ENCODE results near the gene CALR.

The CALR gene

DNA sequence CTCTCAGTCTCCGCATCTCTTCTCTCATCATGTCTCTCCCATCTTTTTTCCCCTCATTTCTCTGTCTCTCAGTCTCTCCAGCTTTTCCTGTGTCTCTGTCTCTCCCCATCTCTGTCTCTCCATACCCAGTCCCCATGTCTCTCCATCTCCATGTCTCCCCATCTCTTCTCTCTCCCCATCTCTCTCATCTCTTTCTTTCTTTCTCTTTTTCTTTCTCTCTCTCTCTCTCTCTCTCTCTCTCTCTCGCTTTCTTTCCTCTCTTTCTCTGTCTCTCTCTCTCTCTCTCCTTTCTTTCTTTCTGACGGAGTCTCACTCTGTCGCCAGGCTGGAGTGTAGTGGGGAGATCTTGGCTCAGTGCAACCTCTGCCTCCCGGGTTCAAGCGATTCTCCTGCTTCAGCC is 44.2 kb downstream of the CALR start:
- POLR2A ChIA-PET = interaction anchor here (1.0 kb wide), 1 partner anchor 31 kb away, joined by 3 read pairs; no protein-coding TSS in a partner anchor
- no peaks in the 10 kb centered on the region for H3K9me3 ChIP-seq (ENCODE audit: control extremely low read depth in 1 of 5, control insufficient read depth in 4 of 5, insufficient read depth in 2 of 5, low read depth in 1 of 5, low read length in 4 of 5)
- 95% methylated on average over 1 of the region's 6 CpGs for WGBS (ENCODE audit: insufficient coverage)
- DNase-seq = no peak
- H3K4me1 ChIP-seq (ENCODE audit: control extremely low read depth in 1 of 4, control insufficient read depth in 4 of 4, insufficient read depth in 4 of 4, low read length in 3 of 4) = peaks cover 0 to 11% (median 4%) of the 10 kb centered on the region in 4 experiments
- no peaks in the 10 kb centered on the region for H3K36me3 ChIP-seq (ENCODE audit: control insufficient read depth in 4 of 4, insufficient read depth in 4 of 4, low read length in 3 of 4)
- CTCF ChIA-PET = interaction anchor here (0.7 to 6.2 kb wide), 12 partner anchors 10 to 145 kb away, joined by 3 to 57 read pairs (median 5); no protein-coding TSS in a partner anchor
- no peak overlapping the region for H3K27ac ChIP-seq (ENCODE audit: insufficient read depth in 1 of 2, low read depth in 1 of 2, low read length in 2 of 2, poor library complexity in 1 of 2, severe bottlenecking in 2 of 2)
- H3K4me3 ChIP-seq (ENCODE audit: control insufficient read depth in 1 of 7, extremely low read depth in 1 of 7, insufficient read depth in 4 of 7, low read depth in 2 of 7, low read length in 6 of 7) = no peak overlapping the region
- H3K27me3 ChIP-seq (replicated peaks in 2 of 5; ENCODE audit: control insufficient read depth in 4 of 5, insufficient read depth in 5 of 5, low read length in 4 of 5) = peaks cover 0 to 3% (median 0%) of the 10 kb centered on the region in 5 experiments

DNA sequence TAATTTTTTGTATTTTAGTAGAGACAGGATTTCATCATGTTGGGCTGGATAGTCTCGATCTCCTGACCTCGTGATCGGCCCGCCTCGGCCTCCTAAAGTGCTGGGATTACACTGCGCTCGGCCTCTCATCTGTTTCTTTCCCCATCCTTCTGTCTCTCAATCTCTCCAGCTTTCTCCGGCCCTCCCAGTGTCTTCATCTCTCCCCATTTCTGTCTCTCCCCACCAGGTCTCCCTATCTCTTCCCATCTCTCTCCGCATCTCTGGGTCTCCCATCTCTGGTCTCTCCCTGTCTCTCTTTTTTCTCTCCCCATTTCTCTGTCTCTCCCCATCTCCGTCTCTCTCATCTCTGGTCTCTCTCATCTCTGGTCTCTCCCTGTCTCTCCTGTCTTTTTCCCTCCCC is 44.7 kb downstream of the CALR start:
- 64% methylated on average over 9 of the region's 10 CpGs for WGBS (ENCODE audit: insufficient coverage)

DNA sequence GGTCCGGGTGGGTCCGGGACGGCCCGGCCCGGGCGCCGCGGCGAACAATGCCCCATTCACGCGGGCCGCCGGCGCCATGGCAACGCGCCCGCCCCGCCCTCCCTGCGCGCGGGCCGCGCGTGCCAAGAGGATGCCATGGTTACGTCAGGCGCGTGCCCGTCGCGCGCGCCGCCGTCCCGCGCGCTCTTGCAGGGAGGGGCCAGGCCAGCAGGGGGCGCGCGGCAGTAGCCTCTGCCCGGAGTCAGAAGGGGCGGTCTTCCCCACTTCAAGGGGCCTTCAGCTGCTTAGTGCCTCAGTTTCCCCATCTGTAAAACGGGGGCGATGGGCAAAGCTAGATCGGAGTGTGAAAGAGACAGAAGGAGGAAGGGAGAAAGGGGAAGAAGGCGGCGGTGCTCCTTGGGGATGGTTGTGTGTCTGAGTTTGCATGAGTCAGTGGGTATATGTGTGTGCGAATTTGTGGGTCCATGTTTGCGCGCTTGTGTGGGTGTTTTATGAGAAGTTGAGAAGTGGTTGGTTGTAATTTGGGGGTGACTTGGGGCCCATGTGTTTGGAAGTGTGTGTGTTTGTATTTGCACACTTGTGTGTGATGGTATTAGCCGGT is 45.2 kb downstream of the CALR start:
- peaks cover 0 to 8% (median 4%) of the 10 kb centered on the region in 4 experiments for H3K4me1 ChIP-seq (ENCODE audit: control extremely low read depth in 1 of 4, control insufficient read depth in 4 of 4, insufficient read depth in 4 of 4, low read length in 3 of 4)
- 16% methylated on average over 26 of the region's 51 CpGs for WGBS (ENCODE audit: insufficient coverage)
- ChIA-PET CTCF (interaction anchor here (0.6 to 6.2 kb wide), 15 partner anchors 10 to 111 kb away, joined by 3 to 57 read pairs (median 6); no protein-coding TSS in a partner anchor), POLR2A (interaction anchor here (0.5 to 1.0 kb wide), 2 partner anchors 30 to 580 kb away, joined by 3 to 6 read pairs; no protein-coding TSS in a partner anchor)
- peak; percentile 77 to 88 (median 87) for DNase-seq
- no peaks in the 10 kb centered on the region for H3K9me3 ChIP-seq (ENCODE audit: control extremely low read depth in 1 of 5, control insufficient read depth in 4 of 5, insufficient read depth in 2 of 5, low read depth in 1 of 5, low read length in 4 of 5)
- H3K36me3 ChIP-seq (ENCODE audit: control insufficient read depth in 4 of 4, insufficient read depth in 4 of 4, low read length in 3 of 4) = no peaks in the 10 kb centered on the region
- H3K27me3 ChIP-seq (replicated peaks in 2 of 5; ENCODE audit: control insufficient read depth in 4 of 5, insufficient read depth in 5 of 5, low read length in 4 of 5) = peaks cover 0 to 3% (median 0%) of the 10 kb centered on the region in 5 experiments
- peak overlapping the region in 5 of 7 experiments; percentile 5 to 64 (median 32) for H3K4me3 ChIP-seq (ENCODE audit: control insufficient read depth in 1 of 7, extremely low read depth in 1 of 7, insufficient read depth in 4 of 7, low read depth in 2 of 7, low read length in 6 of 7)
- H3K27ac ChIP-seq (ENCODE audit: insufficient read depth in 1 of 2, low read depth in 1 of 2, low read length in 2 of 2, poor library complexity in 1 of 2, severe bottlenecking in 2 of 2) = no peak overlapping the region

More for the DNA sequence above, 44.7 kb downstream of the CALR start:
- ChIA-PET POLR2A (interaction anchor here (1.0 kb wide), 1 partner anchor 30 kb away, joined by 3 read pairs; no protein-coding TSS in a partner anchor), CTCF (interaction anchor here (0.7 to 6.2 kb wide), 16 partner anchors 10 to 145 kb away, joined by 3 to 57 read pairs (median 5); no protein-coding TSS in a partner anchor)
- H3K4me1 ChIP-seq (ENCODE audit: control extremely low read depth in 1 of 4, control insufficient read depth in 4 of 4, insufficient read depth in 4 of 4, low read length in 3 of 4) = peaks cover 0 to 8% (median 4%) of the 10 kb centered on the region in 4 experiments
- no peaks in the 10 kb centered on the region for H3K36me3 ChIP-seq (ENCODE audit: control insufficient read depth in 4 of 4, insufficient read depth in 4 of 4, low read length in 3 of 4)
- peak overlapping the region in 5 of 7 experiments; percentile 5 to 64 (median 32) for H3K4me3 ChIP-seq (ENCODE audit: control insufficient read depth in 1 of 7, extremely low read depth in 1 of 7, insufficient read depth in 4 of 7, low read depth in 2 of 7, low read length in 6 of 7)
- no peak for DNase-seq
- H3K27me3 ChIP-seq (replicated peaks in 2 of 5; ENCODE audit: control insufficient read depth in 4 of 5, insufficient read depth in 5 of 5, low read length in 4 of 5) = peaks cover 0 to 3% (median 0%) of the 10 kb centered on the region in 5 experiments
- H3K27ac ChIP-seq (ENCODE audit: insufficient read depth in 1 of 2, low read depth in 1 of 2, low read length in 2 of 2, poor library complexity in 1 of 2, severe bottlenecking in 2 of 2) = no peak overlapping the region
- no peaks in the 10 kb centered on the region for H3K9me3 ChIP-seq (ENCODE audit: control extremely low read depth in 1 of 5, control insufficient read depth in 4 of 5, insufficient read depth in 2 of 5, low read depth in 1 of 5, low read length in 4 of 5)

DNA sequence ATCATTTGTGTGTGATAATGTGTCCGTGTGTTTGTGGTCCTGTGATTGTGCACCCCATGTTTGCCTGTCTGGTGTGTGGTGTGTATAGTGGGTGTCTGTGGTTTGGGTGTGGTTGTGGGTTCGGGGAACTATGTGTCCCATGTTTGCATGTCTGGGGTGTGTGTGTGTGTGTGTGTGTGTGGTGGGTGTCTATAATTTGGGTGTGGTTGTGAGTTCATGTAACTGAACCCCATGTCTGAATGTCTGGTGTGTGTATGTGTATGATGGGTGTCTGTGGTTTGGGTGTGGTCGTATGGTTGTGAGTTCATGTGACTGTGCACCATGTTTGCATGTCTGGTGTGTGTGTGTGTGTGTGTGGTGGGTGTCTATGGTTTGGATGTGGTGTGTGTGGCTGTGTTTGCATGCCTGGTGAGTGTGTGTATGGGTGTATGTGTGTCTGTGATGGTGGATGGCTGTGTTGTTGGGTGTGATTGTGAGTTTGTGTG is 45.8 kb downstream of the CALR start:
- H3K36me3 ChIP-seq (ENCODE audit: control insufficient read depth in 4 of 4, insufficient read depth in 4 of 4, low read length in 3 of 4) = no peaks in the 10 kb centered on the region
- H3K27me3 ChIP-seq (replicated peaks in 2 of 5; ENCODE audit: control insufficient read depth in 4 of 5, insufficient read depth in 5 of 5, low read length in 4 of 5) = peaks cover 0 to 3% (median 0%) of the 10 kb centered on the region in 5 experiments
- peak in 2 of 3 donors; percentile 23 to 50 for DNase-seq
- no peaks in the 10 kb centered on the region for H3K9me3 ChIP-seq (ENCODE audit: control extremely low read depth in 1 of 5, control insufficient read depth in 4 of 5, insufficient read depth in 2 of 5, low read depth in 1 of 5, low read length in 4 of 5)
- ChIA-PET CTCF (interaction anchor here (0.6 to 6.2 kb wide), 17 partner anchors 10 to 111 kb away, joined by 3 to 57 read pairs (median 5); no protein-coding TSS in a partner anchor), POLR2A (interaction anchor here (0.5 kb wide), 1 partner anchor 579 kb away, joined by 6 read pairs; no protein-coding TSS in a partner anchor)
- H3K4me3 ChIP-seq (ENCODE audit: control insufficient read depth in 1 of 7, extremely low read depth in 1 of 7, insufficient read depth in 4 of 7, low read depth in 2 of 7, low read length in 6 of 7) = no peak overlapping the region
- peaks cover 0 to 8% (median 4%) of the 10 kb centered on the region in 4 experiments for H3K4me1 ChIP-seq (ENCODE audit: control extremely low read depth in 1 of 4, control insufficient read depth in 4 of 4, insufficient read depth in 4 of 4, low read length in 3 of 4)
- H3K27ac ChIP-seq (ENCODE audit: insufficient read depth in 1 of 2, low read depth in 1 of 2, low read length in 2 of 2, poor library complexity in 1 of 2, severe bottlenecking in 2 of 2) = no peak overlapping the region
- 94% methylated on average over 2 of the region's 3 CpGs for WGBS (ENCODE audit: insufficient coverage)

DNA sequence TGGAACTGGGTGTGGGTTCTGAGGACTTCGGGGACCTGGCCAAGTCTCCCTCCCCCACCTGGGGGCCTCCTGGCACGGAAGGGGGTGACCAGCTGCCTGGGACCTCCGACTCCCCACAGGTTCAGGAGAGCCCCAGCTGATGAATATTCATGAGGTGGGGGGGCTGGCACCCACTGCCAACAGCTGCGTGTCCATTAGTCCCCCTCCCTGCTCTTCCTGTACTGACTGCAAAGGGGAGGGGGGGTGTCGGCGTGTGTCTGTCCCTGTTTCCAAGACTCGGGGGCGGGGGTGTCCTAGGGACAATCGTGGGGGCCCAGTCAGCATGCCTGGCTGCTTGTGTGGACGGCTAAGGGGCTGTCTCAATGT is 46.3 kb downstream of the CALR start:
- no peak overlapping the region for H3K4me3 ChIP-seq (ENCODE audit: control insufficient read depth in 1 of 7, extremely low read depth in 1 of 7, insufficient read depth in 4 of 7, low read depth in 2 of 7, low read length in 6 of 7)
- ChIA-PET CTCF (interaction anchor here (0.8 to 6.2 kb wide), 18 partner anchors 9 to 110 kb away, joined by 3 to 57 read pairs (median 4); no protein-coding TSS in a partner anchor), POLR2A (interaction anchor here (1.1 kb wide), 1 partner anchor 109 kb away, joined by 4 read pairs; no protein-coding TSS in a partner anchor)
- WGBS (ENCODE audit: insufficient coverage) = 52% methylated on average over 5 of the region's 10 CpGs
- H3K36me3 ChIP-seq (ENCODE audit: control insufficient read depth in 4 of 4, insufficient read depth in 4 of 4, low read length in 3 of 4) = no peaks in the 10 kb centered on the region
- DNase-seq = no peak
- H3K9me3 ChIP-seq (ENCODE audit: control extremely low read depth in 1 of 5, control insufficient read depth in 4 of 5, insufficient read depth in 2 of 5, low read depth in 1 of 5, low read length in 4 of 5) = no peaks in the 10 kb centered on the region
- peaks cover 0 to 3% (median 0%) of the 10 kb centered on the region in 5 experiments for H3K27me3 ChIP-seq (replicated peaks in 2 of 5; ENCODE audit: control insufficient read depth in 4 of 5, insufficient read depth in 5 of 5, low read length in 4 of 5)
- H3K4me1 ChIP-seq (ENCODE audit: control extremely low read depth in 1 of 4, control insufficient read depth in 4 of 4, insufficient read depth in 4 of 4, low read length in 3 of 4) = peaks cover 0 to 8% (median 4%) of the 10 kb centered on the region in 4 experiments
- no peak overlapping the region for H3K27ac ChIP-seq (ENCODE audit: insufficient read depth in 1 of 2, low read depth in 1 of 2, low read length in 2 of 2, poor library complexity in 1 of 2, severe bottlenecking in 2 of 2)

DNA sequence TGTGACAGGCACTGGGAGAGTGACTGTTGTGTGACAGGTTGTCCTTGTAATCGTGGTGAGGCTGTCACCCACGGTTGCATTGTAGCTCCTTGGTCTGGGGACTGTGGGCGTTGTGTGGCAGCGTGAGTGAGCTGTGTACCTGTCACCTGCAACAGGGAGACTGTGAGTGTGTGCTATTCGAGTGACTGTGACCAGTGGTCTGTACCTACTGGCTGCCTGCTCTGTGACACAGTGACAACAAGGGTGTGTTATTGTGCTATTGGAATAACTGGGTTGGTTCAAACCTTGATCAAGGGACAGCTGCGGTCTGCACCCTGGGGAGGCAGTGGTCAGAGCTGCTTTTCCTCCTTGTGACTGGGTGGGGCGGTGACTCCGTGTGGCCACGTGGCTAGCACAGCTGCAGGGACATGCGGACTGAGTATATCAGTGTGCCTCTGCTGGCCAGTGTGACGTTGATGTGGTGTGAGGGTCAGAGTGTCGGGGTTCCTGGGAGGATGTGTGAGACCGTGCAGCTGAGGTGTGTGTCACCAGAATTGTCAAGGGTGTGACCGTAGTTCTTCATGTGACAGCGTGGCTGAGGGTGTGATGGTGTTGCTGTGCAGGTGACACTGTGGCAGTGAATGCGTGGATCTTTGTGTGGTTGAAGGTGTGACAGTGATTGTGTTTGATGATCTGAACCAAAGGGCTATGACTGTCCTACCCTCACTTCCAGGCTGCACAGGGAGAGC is 46.8 kb downstream of the CALR start:
- H3K4me1 ChIP-seq (ENCODE audit: control extremely low read depth in 1 of 4, control insufficient read depth in 4 of 4, insufficient read depth in 4 of 4, low read length in 3 of 4) = peaks cover 0 to 8% (median 4%) of the 10 kb centered on the region in 4 experiments
- 90% methylated on average over 12 of the region's 16 CpGs for WGBS (ENCODE audit: insufficient coverage)
- POLR2A ChIA-PET = interaction anchor here (1.1 kb wide), 1 partner anchor 108 kb away, joined by 4 read pairs; no protein-coding TSS in a partner anchor
- H3K27ac ChIP-seq (ENCODE audit: insufficient read depth in 1 of 2, low read depth in 1 of 2, low read length in 2 of 2, poor library complexity in 1 of 2, severe bottlenecking in 2 of 2) = no peak overlapping the region
- H3K27me3 ChIP-seq (replicated peaks in 2 of 5; ENCODE audit: control insufficient read depth in 4 of 5, insufficient read depth in 5 of 5, low read length in 4 of 5) = peaks cover 0 to 3% (median 0%) of the 10 kb centered on the region in 5 experiments
- no peaks in the 10 kb centered on the region for H3K9me3 ChIP-seq (ENCODE audit: control extremely low read depth in 1 of 5, control insufficient read depth in 4 of 5, insufficient read depth in 2 of 5, low read depth in 1 of 5, low read length in 4 of 5)
- H3K4me3 ChIP-seq (ENCODE audit: control insufficient read depth in 1 of 7, extremely low read depth in 1 of 7, insufficient read depth in 4 of 7, low read depth in 2 of 7, low read length in 6 of 7) = no peak overlapping the region
- no peaks in the 10 kb centered on the region for H3K36me3 ChIP-seq (ENCODE audit: control insufficient read depth in 4 of 4, insufficient read depth in 4 of 4, low read length in 3 of 4)
- DNase-seq = peak in 1 of 3 donors; percentile 33
- CTCF ChIA-PET = interaction anchor here (0.6 to 6.2 kb wide), 22 partner anchors 8 to 110 kb away, joined by 3 to 57 read pairs (median 4); no protein-coding TSS in a partner anchor

Measured in common myeloid progenitor, CD34-positive (primary cell).